Osteoblast (primary cell): Measurements from ENCODE around the gene BUD23. TPM values are rescaled to one million over a fixed set of nuclear protein-coding genes. Genes with fewer than 3 reads are reported as not detected.
"Not testable (repeated sequence)": the region's sequence is repeated elsewhere in the genome, so short reads cannot be mapped to it uniquely, and the experiment has no call there.

Experiments
- DNase-seq: peaks from one replicate; pipeline ENCODE4 v3.0.0; 2011; ENCODE audit warnings: low spot score, mixed read lengths; ENCODE audit not compliant: insufficient read length; ENCODE audit errors: missing footprints
- H2AFZ ChIP-seq: 2 replicates; pipeline ENCODE4 v1.6.0; 2011; ENCODE audit warnings: mild to moderate bottlenecking, low read length
- H3K27ac ChIP-seq: 2 replicates; pipeline ENCODE4 v1.5.1; 2011; ENCODE audit warnings: mild to moderate bottlenecking, low read depth, low read length, moderate library complexity
- H3K27me3 ChIP-seq: 2 replicates; pipeline ENCODE4 v1.6.0; 2012; ENCODE audit warnings: mild to moderate bottlenecking, control low read depth, inconsistent platforms, low read length, moderate library complexity; ENCODE audit not compliant: insufficient read depth
- H3K36me3 ChIP-seq: 2 replicates; pipeline ENCODE4 v1.5.1; 2011; ENCODE audit warnings: mild to moderate bottlenecking, low read length, control low read depth, moderate library complexity; ENCODE audit not compliant: insufficient read depth
- H3K4me1 ChIP-seq: 2 replicates; pipeline ENCODE4 v1.5.1; 2011; ENCODE audit warnings: mild to moderate bottlenecking, low read length, control low read depth, moderate library complexity; ENCODE audit not compliant: insufficient read depth
- H3K4me2 ChIP-seq: 2 replicates; pipeline ENCODE4 v1.6.0; 2011; ENCODE audit warnings: mild to moderate bottlenecking, low read length; ENCODE audit not compliant: insufficient read depth
- H3K4me3 ChIP-seq: fragments of 200-600 bp; sonication (generic); 3 replicates; pipeline ENCODE4 v1.5.1; 2012; ENCODE audit warnings: mild to moderate bottlenecking, low read length, inconsistent platforms; ENCODE audit not compliant: insufficient read depth
- H3K79me2 ChIP-seq: 2 replicates; pipeline ENCODE4 v1.6.0; 2012; ENCODE audit warnings: mild to moderate bottlenecking, low read length, control low read depth, inconsistent platforms; ENCODE audit not compliant: insufficient read depth
- H3K9me3 ChIP-seq: 2 replicates; pipeline ENCODE4 v1.5.1; 2011; ENCODE audit warnings: low read depth, low read length, control low read depth
- H4K20me1 ChIP-seq: 2 replicates; pipeline ENCODE4 v1.6.0; 2012; ENCODE audit warnings: mild to moderate bottlenecking, low read length, control low read depth; ENCODE audit not compliant: insufficient read depth
- CTCF ChIP-seq: IDR thresholded peaks from 2 replicates; pipeline ENCODE4 v1.5.1; 2011; ENCODE audit warnings: mild to moderate bottlenecking, low read depth, low read length, moderate library complexity; ENCODE audit errors: extremely low read depth
- total RNA-seq: library from RNA; depleted of rRNA; stranded (reverse); fragments of >200 nt; gene quantifications from 2 replicates; pipeline ENCODE4 v1.2.3, GENCODE V29; 2012

The BUD23 gene
- total RNA-seq, 1 donor, result 36.9 TPM

GRCh38 chr7:73707045-73707631, 23.7 kb downstream of the BUD23 start:
- TF ChIP-seq CTCF, result no peak
- H3K27ac ChIP-seq, result peak overlapping the region; percentile 53
- H4K20me1 ChIP-seq, result peaks cover 70% of the 10 kb centered on the region
- H3K4me3 ChIP-seq, result no peak overlapping the region
- H3K36me3 ChIP-seq, result peaks cover 44% of the 10 kb centered on the region
- peak; percentile 76 for DNase-seq
- H3K4me1 ChIP-seq, result peaks cover 31% of the 10 kb centered on the region
- no peaks in the 10 kb centered on the region for H3K9me3 ChIP-seq
- H3K4me2 ChIP-seq, result no peak overlapping the region
- H3K79me2 ChIP-seq, result peaks cover 71% of the 10 kb centered on the region
- no peak overlapping the region for H2AFZ ChIP-seq
- no peaks in the 10 kb centered on the region for H3K27me3 ChIP-seq

DNA sequence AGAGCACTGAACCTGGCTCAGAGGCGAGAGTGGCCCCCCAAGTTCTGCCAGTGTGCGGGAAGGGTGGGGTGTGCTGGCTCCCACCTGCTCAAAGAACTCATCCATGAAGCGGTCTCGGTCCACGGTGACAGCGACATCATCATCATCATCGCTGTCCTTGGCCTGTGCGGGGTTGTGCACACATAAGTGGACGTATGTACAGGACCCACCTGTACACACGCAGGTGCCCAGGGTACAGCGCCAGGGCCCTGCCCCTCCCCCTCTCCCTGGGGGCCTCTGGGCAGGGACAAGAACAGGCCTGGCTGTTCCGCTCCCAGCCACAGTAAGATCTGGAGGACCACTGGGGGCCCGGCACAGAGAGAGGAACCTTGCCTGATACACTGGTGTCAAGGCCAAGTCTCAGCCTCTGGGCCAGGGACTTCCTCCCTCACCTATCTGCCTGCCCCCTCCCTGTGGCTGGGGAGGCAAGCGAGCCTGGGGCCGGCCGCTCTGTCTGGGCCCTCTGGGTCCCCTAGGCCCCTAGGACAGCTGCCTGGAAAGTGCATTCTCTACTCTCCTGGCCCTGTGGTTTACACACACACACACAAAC, 25.7 kb downstream of the BUD23 start:
- H3K79me2 ChIP-seq, result peaks cover 85% of the 10 kb centered on the region
- no peak overlapping the region for H3K4me2 ChIP-seq
- H3K4me1 ChIP-seq, result peaks cover 31% of the 10 kb centered on the region
- no peaks in the 10 kb centered on the region for H3K9me3 ChIP-seq
- no peak overlapping the region for H2AFZ ChIP-seq
- no peak overlapping the region for H3K27ac ChIP-seq
- TF ChIP-seq CTCF, result no peak
- peak; percentile 49 for DNase-seq
- peaks cover 80% of the 10 kb centered on the region for H4K20me1 ChIP-seq
- no peak overlapping the region for H3K4me3 ChIP-seq
- H3K36me3 ChIP-seq, result peaks cover 41% of the 10 kb centered on the region
- no peaks in the 10 kb centered on the region for H3K27me3 ChIP-seq

- Histone ChIP-seq H3K9me3 (no peaks in the 10 kb centered on the region), H3K36me3 (peaks cover 24% of the 10 kb centered on the region), H2AFZ (no peak overlapping the region), H3K4me2 (no peak overlapping the region), H3K4me1 (peaks cover 25% of the 10 kb centered on the region), H4K20me1 (peaks cover 77% of the 10 kb centered on the region), H3K27me3 (no peaks in the 10 kb centered on the region), H3K79me2 (peaks cover 92% of the 10 kb centered on the region), H3K4me3 (no peak overlapping the region), H3K27ac (no peak overlapping the region)
- peak; percentile 36 for DNase-seq
- TF ChIP-seq CTCF, result no peak
Observed at GRCh38 chr7:73712773-73713172, 29.4 kb downstream of the BUD23 start.

DNA sequence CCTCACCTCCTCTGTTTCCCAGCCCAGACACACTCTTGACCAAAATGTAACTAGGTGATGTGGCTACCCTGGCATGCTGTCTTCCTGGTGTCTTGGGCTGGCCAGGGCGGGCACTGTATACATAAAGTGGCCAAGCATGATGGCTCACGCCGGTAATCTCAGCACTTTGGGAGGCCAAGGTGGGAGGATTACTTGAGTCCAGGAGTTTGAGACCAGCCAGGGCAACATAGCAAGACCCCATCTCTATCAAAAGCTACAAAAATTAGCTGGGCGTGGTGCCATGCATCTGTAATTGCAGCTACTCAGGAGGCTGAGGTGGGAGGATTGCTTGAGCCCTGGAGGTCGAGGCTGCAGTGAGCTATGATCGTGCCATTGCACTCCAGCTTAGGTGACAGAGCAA, 29.9 kb downstream of the BUD23 start:
- H2AFZ ChIP-seq, H3K27ac ChIP-seq, H3K4me2 ChIP-seq, H3K4me3 ChIP-seq, H3K9me3 ChIP-seq, H3K27me3 ChIP-seq: not testable (repeated sequence)
- peaks cover 95% of the 10 kb centered on the region for H3K79me2 ChIP-seq
- peaks cover 80% of the 10 kb centered on the region for H4K20me1 ChIP-seq
- peak; percentile 38 for DNase-seq
- H3K4me1 ChIP-seq, result peaks cover 30% of the 10 kb centered on the region
- peaks cover 21% of the 10 kb centered on the region for H3K36me3 ChIP-seq
